Measurements from ENCODE around the gene SCAND1.

The SCAND1 gene

GRCh38 chr20:35904982-35905663 is 49.2 kb downstream of the SCAND1 start:
- no peak for DNase-seq (ENCODE audit: low spot score)

GRCh38 chr20:35903843-35904242 is 50.5 kb downstream of the SCAND1 start:
- no peak for DNase-seq (ENCODE audit: low spot score)
